Globus pallidus (tissue), 1 donor: ENCODE results near the gene MEAK7.

Experiments
- DNase-seq: peaks from one replicate; pipeline ENCODE4 v3.0.0-alpha.2; 2015; ENCODE audit warnings: low spot score

MEAK7 gene

GRCh38 chr16:84511831-84512230, 7.4 kb upstream of the MEAK7 start:
- no peak for DNase-seq

DNA sequence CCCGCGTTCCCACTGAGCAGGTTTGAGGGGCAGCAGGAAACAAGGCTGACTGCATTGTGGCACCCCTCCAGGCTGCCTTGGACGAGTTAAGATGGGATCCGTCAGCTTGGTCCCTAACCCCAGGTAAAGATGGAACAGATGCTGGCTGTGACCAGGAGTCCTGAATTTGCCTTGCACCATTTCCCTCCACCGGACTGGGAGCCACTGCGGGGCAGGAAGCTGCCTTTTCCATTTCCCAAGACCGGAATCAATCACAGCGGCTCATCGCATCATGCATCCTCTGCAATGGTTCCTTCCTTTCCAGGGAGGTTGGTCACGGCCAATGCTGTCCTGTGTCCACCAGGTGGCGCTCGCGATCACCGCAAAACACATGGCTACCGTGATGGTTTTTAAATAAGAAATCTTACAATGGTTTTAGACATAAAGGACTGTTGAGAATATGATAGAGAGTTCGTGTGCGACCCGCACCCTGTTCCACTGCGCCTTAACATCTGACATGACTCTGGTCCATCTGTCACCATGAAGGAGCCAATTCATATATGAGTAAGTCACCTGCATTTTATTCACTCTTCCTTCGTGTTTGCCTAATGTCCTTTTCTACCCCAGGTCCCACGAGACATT, 6.8 kb upstream of the MEAK7 start:
- DNase-seq: peak; percentile 78

- DNase-seq: no peak
Observed at GRCh38 chr16:84509032-84509950, 4.8 kb upstream of the MEAK7 start.

- DNase-seq: no peak
Observed at GRCh38 chr16:84508502-84508901, 4.0 kb upstream of the MEAK7 start.

DNA sequence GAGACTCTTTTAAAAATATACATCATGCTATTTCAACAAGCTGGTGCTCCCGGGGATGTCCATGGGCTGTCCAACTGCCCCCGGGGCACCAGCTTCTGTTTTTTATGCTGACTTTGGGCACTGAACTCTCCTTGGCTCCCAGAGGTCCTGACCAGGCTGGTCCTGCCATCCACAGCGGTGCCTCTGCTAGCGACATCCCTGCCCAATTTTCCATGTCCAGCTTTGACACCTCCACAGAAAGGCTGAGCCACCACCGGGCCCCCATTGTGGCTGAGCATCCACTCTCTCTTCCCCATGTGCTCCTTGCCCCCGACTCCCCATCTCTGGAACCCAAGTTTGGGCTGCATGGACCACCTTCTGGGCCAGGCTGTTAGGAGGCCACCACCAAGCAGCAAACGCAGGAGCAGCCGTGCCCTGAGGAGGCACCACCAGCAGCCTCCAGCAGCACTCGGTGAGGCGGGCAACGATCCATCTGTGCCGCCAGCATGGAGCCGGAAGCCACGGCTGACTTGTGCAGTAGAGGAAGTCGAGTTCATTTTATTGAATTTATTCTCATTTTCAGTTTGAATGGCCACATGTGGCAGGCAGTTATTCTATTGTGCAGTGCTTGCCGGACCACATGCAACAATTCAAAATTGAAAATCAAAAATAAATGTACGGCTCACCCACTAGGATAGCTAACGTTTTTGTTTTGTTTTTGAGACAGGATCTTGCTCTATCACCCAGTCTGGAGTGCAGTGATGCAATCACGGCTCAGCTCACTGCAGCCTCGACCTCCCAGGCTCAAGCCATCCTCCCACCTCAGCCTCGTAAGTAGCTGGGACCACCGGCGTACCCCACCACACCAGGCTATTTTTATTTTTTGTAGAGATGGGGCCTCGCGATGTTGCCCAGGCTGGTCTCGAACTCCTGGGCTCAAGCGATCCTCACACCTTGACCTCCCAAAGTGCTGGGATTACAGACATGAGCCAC, 2.8 kb upstream of the MEAK7 start:
- DNase-seq: no peak

DNA sequence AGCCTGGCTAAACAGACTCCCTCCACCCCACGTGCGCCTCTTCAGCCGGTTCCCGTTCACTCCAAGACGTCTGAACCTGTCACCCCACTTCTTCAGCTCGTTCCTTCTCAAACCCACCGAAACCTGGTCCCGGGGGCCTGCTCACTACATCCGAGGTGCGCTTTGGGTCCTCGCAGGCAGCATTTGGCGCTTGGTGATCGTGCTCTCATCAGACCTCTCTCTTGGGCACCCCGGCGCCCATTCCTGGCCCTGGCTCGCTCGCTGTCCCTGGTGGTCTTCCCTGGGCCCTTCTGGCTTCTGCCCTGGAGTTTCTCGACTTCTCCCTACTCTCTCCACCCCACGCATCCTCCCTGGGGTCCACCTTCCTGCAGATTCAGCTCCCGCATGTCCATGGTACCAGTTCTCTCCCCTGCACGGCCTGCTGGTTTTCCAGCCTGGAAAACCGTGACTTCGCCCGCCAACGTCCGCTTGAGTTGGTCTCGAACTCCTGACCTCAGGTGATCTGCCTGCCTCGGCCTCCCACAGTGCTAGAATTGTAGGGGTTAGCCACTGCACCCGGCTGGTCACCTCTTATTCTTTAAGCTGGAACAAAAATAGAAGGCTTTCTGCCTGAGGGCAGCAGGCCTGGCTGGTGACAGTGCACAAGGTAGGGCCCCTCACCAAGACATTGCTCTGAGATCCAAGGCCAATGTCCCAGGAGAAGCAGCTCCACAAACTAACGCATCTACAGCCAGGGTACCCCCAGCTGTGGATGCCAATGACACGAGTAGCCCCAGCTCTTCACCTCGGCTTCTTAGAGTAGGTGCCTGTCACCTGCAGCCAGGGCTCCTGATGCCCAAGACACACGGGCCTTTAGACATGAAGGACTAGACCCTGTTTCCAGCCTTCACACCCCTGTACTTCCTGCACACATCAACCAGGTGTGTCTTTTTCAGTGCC, 1.1 kb upstream of the MEAK7 start:
- no peak for DNase-seq

DNA sequence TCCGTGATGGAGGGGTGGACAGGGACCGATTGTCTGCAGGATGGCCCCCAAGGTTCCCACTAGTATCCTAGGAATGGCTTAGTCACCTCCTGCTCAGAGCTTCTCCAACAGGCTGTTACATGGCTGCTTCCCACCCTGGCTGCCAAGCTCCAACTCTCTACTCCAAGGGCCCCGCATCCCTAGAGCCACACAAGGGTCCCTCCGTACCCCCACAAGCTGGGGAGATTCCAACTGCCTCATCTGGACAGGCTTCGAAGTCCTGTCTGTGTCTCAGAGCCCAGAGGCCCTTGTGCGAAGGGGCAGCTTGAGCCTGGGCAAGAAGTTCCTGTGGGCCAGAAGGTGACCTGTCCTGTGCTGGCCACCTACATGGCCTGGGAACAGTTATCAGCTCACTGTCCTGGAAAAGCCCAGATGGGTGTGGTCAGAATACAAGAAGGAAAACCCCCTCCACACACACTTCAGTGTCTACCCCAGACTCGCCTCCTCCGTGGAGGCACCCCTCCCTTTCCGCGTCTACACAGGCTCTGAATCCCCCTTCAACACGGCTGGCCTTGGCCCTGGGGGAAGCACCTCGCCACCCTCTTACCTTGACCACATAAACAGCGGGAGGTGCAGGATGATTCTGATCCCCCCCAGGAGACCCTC, 586 bp downstream of the MEAK7 start:
- no peak for DNase-seq

GRCh38 chr16:84502581-84502980, 1.9 kb downstream of the MEAK7 start:
- no peak for DNase-seq

- DNase-seq: no peak
Observed at GRCh38 chr16:84502075-84502474, 2.4 kb downstream of the MEAK7 start.

DNA sequence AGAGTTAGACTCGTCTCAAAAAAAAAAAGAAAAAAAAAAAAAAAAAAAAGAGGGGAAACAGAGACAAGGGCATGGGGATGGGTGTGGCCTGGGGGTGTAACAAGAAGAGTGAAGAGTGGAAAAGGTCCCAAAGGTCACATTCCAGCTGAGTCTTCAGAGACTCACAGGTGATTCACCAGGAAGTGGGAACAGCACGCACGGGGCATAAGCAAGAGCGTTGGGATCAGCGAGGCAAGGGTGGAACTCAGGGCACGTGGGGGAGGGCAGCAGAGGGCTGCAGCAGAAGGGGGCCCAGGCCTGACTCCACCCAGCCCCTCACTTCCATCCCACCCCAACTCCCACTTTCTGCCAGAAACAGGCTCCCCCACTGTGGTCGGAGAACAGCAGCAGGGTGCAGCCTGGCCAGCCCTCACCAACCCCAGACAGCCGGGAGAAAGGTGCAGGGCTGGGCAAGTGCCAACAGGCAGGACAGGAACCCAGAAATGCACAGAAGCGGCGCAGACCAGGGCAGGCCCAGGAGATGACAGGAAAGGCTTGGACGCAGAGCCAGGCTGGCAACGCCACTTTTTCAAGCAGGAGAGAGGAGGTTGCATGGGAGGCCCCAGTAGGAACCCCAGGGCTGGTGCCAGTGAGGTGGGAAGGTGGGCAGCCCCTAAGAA, 3.3 kb downstream of the MEAK7 start:
- DNase-seq: no peak

DNA sequence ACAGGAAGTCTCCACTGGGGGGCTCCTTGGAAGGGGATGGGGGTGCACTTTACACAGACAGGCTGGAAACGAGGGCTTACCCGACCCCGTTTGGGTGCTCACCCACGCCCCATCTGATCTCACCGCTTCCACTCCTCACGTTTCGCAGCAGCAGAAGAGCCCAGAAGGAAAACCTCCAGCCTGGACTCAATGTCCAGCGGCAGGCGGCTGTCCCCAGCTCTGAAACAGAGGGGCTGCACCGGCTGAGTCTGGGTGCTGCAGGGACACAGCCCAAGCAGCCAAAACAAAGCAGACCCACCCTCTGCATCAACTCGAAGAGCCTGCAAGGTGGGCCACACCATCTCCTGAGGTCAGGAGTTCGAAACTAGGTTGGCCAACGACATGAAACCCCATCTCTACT, 3.9 kb downstream of the MEAK7 start:
- no peak for DNase-seq

GRCh38 chr16:84499638-84500037, 4.8 kb downstream of the MEAK7 start:
- DNase-seq: no peak

DNA sequence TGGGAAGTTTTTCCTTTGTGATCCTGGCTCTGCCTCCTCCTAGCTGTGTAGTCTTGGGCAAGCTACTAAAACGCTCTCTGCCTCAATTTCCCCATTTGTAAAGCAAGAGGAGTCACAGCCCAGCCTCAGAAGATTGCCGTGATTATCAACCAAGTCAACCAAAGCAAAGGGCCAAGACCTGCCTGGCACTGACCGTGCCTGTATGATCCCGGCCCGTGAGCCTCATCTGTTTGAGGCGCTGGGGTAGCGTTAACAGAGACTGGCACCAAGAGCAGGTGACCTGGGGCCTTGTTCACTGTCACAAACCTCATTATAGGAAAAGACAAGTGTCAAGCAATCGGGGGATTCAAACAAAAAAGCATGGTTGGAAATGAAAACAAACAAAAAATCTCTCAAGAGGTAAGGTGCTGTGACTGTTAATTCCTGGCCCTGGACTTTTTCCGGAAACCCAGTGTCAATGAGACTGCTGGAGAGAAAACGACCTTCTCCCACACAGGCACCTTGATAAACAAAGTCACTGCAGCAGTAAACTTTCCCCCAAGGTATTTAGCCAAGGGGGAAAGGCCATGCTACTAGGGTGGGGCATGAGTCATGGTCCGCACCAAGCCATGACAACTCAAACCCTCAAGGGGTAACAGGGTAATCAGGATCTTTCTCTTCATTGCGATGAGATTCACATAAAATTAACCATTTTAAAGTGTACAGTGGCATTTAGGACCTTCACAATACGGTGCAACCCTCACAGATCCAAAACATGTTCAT, 5.4 kb downstream of the MEAK7 start:
- DNase-seq: no peak

GRCh38 chr16:84498223-84498610, 6.2 kb downstream of the MEAK7 start:
- no peak for DNase-seq

DNA sequence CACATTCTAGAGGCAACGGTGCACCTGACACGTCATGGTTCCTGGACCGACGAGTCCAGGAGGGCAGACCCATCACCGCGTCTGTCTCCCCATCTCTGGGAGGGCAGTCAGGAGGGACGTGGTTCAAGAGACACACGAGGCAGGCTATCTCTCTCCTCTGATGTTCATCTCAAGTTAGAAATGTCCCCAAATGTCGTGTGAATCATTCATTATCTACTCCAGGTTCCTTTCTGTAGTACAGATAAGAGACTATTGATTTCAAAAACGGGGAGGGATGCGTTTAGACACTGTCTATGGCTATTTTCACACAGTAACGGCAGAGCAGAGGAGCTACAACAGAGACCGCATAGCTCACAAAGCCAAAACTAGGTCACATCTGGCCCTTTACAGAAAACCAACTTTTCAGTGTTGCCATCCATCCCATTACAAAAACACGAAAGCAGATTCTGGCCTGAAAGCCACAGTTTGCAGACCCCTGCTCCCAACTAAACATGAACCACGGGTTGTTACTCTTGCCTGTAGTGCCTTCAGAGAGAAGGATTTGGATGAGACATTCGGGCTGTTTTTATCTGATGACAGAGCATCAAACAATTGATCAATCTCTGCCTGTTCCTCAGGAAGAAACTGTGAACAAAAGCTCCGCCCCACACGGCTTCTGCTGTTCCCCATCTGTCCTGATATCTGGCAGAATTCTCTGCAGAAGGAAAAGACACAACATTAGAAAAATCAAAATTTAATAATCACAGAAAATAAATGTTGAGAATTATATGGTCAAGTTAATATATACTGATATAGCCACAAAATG, 6.8 kb downstream of the MEAK7 start:
- no peak for DNase-seq

- DNase-seq: no peak
Observed at GRCh38 chr16:84496991-84497390, 7.5 kb downstream of the MEAK7 start.

GRCh38 chr16:84495506-84495905, 9.0 kb downstream of the MEAK7 start:
- DNase-seq: no peak

GRCh38 chr16:84489131-84489530, 15.3 kb downstream of the MEAK7 start:
- no peak for DNase-seq

DNA sequence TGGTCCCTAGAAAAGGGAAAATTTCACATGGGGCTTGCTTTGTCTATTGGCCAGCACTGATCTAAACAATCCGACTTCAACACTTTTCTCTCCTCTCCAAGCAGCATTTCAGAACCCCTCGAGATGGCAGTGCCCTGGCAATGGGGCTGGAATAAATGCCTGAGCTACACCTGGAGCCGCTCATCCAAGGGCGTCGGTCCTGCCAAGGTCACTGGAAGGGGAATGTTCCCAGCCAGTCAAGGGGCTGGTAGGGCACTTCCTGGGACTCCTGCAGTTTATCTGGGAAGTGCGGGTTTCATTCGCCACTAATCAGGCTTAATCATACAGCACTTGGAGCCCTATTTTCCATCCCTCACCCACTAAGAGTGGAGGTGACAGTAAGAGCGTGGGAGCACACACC, 17.1 kb downstream of the MEAK7 start:
- no peak for DNase-seq
